ENCODE results near the gene PTPDC1.

PTPDC1 gene, protein sequence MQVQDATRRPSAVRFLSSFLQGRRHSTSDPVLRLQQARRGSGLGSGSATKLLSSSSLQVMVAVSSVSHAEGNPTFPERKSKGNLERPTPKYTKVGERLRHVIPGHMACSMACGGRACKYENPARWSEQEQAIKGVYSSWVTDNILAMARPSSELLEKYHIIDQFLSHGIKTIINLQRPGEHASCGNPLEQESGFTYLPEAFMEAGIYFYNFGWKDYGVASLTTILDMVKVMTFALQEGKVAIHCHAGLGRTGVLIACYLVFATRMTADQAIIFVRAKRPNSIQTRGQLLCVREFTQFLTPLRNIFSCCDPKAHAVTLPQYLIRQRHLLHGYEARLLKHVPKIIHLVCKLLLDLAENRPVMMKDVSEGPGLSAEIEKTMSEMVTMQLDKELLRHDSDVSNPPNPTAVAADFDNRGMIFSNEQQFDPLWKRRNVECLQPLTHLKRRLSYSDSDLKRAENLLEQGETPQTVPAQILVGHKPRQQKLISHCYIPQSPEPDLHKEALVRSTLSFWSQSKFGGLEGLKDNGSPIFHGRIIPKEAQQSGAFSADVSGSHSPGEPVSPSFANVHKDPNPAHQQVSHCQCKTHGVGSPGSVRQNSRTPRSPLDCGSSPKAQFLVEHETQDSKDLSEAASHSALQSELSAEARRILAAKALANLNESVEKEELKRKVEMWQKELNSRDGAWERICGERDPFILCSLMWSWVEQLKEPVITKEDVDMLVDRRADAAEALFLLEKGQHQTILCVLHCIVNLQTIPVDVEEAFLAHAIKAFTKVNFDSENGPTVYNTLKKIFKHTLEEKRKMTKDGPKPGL

DNA sequence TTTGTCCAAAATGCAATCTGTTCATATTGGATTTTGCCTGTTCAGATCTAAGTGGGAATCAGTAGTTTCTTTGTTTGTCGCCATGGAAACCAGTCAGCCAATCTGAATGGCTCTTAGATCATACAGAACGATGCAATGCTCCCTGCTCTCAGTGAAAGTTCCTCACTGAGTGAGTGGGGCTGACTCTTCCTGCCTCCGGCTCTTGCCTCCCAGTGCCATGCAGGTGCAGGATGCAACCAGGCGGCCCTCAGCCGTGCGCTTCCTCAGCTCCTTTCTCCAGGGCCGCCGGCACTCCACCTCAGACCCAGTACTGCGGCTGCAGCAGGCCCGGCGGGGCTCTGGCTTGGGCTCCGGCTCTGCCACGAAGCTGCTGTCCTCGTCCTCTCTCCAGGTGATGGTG is at the start of gene PTPDC1:
PTPDC1 (plus strand) TSS at position 151 of the 400 bp plus-strand sequence; CDS start at position 218, 67 bp downstream.
- DNase-seq (ENCODE audit: low read depth in 2 of 2, low spot score in 1 of 2): no peak

DNA sequence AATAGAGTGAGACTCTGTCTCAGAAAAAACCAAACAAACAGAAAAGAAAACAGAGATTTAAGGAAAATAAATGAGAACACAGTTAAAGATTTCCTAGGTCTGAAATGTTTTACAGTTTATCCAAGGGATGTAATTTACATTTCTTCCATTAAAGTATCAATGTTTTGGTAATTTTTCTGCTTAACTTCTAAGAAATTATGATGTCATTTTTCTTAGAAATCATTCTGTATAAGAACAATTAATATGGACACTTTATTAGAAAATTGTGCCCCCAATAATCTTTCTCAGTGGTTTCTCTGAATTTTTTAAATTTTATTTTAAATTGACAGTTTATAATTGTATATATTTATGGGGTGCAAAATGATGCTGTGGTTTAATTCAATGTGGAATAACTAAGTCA is 49.8 kb upstream of the PTPDC1 start:
- no peak for DNase-seq (ENCODE audit: low read depth in 2 of 2, low spot score in 1 of 2)

DNA sequence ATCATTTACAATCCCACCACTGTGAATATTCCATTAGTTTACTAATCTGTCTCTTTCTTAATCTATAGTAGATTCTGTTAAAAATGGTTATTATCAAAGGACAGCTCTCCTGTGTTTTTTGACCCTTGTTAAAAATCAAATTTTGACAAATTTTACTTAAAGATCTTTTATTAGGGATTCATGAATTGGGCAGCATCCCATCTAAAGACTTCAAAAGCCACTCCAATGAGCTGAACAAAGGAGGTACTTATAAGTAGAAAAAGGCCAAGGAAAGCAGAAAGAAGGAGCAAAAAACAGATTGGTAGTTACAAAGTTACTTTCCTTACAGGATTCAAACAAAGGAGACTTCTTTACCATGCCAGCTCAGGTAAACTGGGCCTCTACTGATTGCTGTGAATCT is 44.5 kb upstream of the PTPDC1 start:
- no peak for DNase-seq (ENCODE audit: low read depth in 2 of 2, low spot score in 1 of 2)

DNA sequence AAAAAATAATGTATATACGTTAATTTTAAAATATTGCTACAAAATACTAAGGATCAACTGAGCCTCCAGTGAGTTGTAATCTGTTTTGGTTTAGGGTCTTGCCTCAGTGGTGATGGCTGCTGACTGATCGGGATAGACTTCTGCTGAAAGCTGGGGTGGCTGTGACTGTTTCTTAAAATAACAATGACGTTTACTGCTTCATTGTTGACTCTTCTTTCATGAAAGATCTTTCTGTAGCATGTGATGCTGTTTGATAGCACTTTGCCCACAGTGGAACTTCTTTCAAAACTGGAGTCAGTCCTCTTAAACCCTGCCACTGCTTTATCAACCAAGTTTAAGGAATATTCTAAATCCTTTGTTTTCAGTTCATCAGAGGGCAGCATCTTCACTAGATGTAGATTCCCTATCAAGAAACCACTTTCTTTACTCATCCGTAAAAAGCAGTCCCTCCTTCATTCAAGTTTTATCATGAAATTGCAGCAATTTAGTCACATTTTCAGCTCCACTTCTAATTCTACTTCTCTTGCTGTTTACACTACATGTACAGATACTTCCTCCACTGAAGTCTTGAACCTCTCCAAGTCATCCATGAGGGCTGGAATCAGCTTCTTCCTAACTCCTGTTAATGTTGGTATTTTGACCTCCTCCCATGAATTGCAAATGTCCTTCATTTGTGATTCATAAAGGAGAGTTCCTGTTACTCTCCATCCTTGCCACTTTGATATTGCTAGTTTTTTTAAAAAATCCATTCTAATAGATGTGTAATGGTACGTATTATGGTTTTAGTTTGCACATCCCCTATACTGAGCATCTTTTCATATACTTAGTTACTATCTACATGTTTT is 41.5 kb upstream of the PTPDC1 start:
- no peak for DNase-seq (ENCODE audit: low read depth in 2 of 2, low spot score in 1 of 2)

DNA sequence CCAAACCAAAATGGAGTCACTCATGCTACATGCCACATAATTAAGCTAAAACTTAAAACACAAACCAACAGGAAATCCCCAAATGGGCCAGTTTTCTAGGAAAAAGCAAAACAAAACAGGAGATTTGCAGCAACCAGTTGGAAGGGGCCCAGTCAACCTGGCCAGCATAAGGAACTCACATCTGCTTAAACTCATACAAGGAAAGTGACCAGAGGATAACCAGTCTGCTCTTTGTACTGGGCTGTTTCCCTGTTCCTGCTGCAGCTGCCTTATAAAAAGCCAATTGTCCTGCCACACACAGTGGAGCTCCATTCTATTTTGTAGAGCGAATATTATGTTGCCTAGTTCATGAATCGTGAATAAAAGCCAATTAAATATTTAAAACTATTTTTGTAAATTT is 29.5 kb upstream of the PTPDC1 start:
- DNase-seq (ENCODE audit: low read depth in 2 of 2, low spot score in 1 of 2): no peak

DNA sequence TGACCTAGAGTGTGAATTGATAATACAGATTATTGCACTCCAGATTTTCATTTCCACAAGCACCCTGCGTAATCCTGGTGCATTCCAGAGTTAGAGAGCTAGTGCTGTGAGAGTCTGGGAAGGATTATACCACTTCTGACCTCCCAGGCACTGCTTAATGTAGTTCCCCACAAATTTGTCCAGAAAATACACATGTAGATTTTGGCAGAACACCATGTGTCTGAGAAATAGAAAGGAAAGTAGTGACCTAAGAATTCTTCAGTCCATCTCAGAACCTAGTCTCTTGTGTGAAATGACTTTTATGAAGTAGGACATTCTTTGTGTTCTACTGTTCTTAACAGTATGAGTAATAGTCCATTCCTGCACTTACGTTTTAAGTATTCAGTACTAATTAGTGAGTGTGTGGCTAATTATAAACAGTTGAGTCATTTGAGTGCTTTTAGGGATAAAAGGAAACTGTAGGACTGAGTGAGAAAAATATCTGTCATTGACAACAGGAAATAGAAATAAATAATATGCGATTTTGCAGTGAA is 27.8 kb upstream of the PTPDC1 start:
- no peak for DNase-seq (ENCODE audit: low read depth in 2 of 2, low spot score in 1 of 2)

DNA sequence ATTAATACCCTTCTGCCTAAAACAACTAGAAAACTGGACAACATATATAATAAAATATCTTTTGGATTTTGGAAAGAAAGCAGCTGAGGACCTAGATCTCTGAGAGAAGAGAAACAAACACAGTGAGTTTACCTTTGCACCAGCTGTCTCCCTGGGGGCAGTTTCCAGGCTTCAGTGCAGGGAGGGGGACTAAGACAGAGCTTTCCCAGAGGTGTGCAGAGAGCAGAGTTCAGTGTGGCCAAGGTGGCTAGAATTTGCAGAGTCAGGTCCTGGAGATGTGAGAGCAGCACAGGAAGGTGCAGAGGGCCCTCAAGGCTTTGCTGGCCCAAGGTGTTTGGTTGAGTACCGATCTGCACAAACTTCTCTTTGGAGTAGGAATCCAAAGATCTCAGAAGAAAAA is 26.3 kb upstream of the PTPDC1 start:
- DNase-seq (ENCODE audit: low read depth in 2 of 2, low spot score in 1 of 2): no peak

DNA sequence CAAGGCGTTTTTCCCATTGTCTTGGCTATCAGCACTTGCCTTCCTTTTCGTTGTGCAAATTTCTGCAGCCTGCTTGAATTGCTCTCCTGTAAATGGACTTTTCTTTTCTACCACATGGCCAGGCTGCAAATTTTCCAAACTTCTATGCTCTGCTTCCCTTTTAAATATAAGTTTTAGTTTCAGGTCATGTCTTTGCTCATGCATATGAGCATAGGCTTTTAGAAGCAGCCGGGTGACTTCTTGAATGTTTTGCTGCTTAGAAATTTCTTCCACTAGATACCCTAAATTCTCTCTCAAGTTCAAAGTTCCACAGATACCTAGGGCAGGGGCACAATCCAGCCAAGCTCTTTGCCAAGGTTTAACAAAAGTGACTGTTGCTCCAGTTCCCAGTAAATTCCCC is 22.4 kb upstream of the PTPDC1 start:
- DNase-seq (ENCODE audit: low read depth in 2 of 2, low spot score in 1 of 2): no peak

DNA sequence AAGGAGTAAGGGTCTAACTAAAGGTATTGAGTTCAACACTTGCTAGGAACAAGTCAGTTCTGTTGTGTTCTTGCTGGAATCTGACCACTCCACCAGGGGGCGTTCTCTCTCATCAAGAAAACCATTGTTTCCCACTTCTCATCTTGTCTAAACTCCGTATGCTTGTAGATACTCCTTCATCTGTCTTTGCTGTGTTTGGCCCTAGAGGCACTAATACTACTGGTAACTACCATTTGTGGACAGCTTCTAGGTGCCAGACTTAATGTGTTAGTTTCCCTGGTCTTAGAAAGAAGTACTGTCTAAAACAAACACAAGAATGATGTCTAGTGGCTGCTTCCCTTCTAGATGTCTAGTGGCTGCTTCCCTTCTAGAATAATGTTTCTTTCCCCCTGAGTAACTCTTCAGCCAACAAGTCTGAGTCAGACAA is 18.7 kb upstream of the PTPDC1 start:
- peak; percentile 60 to 61 for DNase-seq (ENCODE audit: low read depth in 2 of 2, low spot score in 1 of 2)

DNA sequence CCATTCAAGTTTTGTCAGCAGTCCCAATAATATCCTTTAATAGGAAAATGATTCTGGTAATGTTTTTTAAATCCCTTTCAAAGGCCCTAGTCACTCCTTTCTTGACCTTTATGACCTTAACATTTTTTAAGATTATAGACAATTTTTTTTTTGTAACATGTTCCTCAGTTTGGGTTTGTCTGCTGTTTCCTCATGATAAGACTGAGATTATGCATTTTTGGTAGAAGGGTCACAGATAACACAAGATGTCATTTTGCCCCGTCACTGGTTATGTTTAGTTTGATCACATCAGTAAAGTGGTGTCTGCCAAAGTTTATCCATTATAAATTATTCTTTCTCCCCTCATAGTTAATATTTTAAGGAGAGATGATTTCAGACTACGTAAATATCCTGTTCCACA is 16.0 kb upstream of the PTPDC1 start:
- no peak for DNase-seq (ENCODE audit: low read depth in 2 of 2, low spot score in 1 of 2)

DNA sequence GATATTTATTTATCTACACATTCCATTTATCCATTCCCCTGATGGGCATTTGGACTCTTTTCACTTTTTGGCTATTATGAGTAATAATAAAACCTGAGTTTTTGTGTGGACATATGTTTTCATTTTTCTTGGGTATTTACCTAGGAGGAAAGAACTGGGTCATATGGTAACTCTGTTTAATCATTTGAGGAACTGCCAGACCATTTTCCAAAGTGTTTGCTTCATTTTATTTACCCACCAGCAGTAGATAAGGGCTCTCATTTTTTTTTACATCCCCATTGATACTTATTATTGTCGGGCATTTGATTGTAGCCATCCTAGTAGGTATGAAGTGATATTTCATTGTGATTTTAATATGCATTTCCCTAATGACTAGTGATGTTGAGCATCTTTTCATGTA is 7.7 kb upstream of the PTPDC1 start:
- no peak for DNase-seq (ENCODE audit: low read depth in 2 of 2, low spot score in 1 of 2)

DNA sequence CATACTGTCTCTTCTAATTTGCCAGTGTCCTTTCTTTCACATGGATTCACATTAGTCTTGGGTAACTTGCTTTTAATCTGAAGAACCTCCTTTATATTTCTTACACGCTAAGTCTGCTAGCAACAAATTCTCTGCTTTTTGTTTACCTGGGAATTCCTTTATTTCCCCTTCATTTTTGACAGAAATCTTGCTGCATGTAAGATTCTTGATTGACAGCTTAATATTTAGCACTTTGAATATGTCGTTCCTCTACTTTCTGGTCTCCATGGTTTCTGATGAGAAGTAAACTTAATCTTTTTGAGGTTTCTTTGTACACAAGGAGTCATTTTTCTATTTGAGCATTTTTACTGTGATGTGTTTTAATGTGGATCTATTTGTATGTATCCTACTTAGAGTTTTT is 6.2 kb upstream of the PTPDC1 start:
- no peak for DNase-seq (ENCODE audit: low read depth in 2 of 2, low spot score in 1 of 2)

DNA sequence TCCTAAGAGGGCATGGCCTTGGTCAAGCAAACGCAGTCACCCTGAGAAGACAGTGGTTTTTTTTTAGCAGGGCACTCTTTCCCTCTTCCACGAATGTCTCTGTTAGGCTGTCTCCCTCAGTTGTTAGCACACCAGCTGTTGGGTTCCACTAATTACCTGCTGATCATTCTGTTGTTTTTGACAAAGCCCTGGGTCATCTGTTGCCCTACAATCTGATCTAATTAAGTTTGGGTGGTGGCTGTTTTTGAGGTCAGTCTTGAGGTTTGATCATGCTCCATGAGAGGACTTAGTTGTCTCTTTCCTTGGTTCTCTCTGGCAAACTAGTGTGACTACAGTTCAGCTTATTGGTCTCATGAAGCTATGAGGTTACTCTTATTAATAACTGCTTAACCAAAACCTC is 5.0 kb upstream of the PTPDC1 start:
- DNase-seq (ENCODE audit: low read depth in 2 of 2, low spot score in 1 of 2): no peak

DNA sequence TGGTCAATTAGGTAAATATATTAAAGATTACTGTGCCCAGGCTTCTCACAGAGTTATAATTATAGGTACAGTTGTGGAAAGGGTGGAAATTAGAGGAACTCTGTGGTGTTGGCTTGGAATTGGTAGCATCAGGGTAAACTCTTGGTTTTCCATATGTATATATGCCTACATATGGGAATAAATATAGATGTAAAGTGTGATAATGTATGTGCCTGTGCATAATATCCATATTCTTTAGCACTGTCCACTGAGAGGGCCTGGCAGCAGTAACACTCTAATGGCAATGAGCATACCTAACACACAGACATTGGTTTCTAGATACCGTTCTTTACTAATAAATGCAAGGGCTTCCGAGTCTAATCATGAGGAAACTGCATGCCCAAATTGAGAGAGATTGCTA is 4.0 kb upstream of the PTPDC1 start:
- no peak for DNase-seq (ENCODE audit: low read depth in 2 of 2, low spot score in 1 of 2)

DNA sequence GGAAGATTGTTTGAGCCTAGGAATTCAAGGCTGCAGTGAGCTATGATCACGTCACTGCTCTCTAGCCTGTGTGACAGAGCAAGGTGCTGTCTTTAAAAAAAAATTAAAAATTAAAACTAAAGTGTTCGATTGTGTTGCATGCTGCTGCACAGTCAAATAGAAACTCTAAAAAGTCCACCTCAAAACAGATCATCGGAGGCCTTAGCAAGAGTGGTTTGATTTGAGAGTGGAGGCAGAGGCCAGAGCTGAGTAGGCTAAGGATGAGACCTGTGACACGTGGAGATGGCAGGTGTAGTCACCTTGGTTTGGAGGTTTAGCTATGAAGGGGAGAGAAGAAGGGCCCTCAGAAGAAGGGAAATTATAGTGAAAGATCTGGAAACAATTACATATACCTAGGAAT is 2.8 kb upstream of the PTPDC1 start:
- no peak for DNase-seq (ENCODE audit: low read depth in 2 of 2, low spot score in 1 of 2)

DNA sequence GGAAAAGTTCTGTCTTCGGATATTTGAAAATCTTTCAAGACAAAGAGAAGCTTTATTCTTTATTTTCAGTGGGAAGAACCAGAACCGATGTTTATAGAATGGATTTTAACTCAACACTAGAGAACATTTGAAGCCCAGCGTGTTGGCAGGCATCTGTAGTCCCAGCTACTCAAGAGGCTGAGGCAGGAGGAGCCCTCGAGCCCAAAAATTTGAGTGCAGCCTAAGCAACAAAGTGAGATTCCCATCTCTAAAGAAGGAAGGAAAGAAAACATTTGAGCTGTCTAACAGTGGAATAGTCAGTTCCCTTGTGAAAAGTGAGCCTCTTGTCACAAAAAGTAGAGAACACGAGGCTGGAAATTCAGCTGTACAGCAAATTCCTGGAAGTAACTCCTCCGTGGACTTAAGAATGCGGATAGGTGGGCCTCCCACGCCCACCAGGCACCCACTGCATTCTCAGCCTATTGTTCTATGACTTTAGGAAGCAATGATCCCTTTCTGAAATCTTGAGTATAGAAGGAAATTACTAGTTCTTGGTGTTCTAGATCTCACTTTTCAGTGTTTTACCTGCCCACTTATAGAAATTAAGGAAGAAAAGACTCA is 2.3 kb upstream of the PTPDC1 start:
- DNase-seq (ENCODE audit: low read depth in 2 of 2, low spot score in 1 of 2): no peak

DNA sequence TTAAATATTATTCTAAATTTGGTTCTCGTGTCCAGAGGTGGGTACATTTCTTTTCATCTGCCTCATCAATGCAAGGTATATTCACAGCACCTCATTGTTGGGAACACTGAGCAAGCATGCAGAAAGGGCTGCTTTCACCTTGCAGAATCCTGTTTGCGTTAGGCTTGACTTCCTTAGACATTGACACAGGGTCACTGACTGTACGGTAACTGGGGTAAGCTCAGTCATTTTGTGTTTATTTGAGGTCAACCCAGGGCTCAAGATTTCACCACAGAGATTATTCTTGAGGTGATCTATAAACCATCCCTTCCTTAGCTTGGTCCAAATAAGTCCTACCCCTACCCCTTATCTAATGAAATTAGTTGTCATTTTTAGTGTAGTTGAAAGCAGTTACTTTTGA is 1.7 kb upstream of the PTPDC1 start:
- no peak for DNase-seq (ENCODE audit: low read depth in 2 of 2, low spot score in 1 of 2)

DNA sequence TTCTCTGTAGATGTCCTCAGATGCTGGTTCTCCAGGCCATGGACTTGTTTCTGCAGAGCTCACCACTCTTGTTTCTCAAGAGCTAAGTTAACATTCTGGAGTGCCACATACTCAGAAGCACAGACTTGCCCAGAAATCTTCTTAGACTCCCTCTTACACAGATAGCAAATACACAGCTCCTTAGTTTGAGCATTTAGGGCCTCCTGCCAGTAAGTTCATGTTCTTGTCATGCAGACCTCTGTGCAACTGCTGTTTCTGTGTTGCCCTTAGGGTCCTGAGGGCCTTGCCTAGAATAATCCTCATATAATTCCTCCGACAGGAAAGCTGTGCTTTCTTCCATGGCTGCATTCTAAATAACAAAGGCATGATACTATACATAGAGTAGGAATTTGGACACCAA is 1.3 kb upstream of the PTPDC1 start:
- no peak for DNase-seq (ENCODE audit: low read depth in 2 of 2, low spot score in 1 of 2)

DNA sequence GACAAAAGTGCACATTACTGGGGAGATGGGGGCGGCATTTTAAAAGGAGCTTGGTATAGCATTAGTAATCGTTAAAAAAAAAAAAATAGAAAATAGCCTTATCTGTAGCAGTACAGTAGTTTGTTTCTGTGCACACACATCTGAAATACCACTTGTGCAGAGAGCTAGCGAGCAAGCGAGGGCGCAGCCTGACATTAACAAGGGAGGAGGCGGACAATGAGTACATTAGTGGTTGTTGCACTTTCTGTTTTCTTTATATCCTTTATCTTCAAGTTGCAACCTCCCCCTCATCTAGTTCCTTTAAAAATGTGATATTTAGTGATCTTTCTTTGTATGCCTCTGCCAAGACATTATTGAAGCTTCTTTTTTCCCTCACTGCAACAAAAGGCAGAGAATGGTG is 880 bp upstream of the PTPDC1 start:
- DNase-seq (ENCODE audit: low read depth in 2 of 2, low spot score in 1 of 2): no peak

DNA sequence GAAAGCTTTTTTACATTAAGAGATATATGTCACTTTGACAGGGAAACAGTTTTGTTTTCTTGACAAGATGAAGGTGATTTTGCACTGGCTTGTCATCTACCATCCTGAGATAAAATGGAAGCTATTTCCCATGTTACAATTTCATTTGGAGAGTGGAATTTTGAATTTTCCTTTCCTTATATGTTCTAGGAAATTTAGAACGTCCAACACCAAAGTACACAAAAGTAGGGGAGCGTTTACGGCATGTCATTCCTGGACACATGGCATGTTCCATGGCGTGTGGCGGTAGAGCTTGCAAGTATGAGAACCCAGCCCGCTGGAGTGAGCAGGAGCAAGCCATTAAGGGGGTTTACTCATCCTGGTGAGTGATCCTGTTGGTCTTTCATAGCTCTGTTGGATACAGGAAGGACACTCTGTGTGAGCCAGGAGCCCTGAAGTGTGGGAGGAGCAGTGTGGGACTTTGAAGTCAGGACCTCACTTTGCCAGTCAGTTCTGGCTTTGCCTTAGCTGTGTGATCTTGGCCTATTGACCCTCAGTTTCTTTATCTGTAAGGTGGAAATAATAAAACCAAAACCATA is 887 bp downstream of the PTPDC1 start:
- DNase-seq (ENCODE audit: low read depth in 2 of 2, low spot score in 1 of 2): no peak
